HG03139 (cell line): ENCODE results near the gene NAPSA.

Source experiments
- ATAC-seq: cut with Tn5 transposase; IDR thresholded peaks from one replicate; pipeline ENCODE4 v1.9.1; 2021; ENCODE audit not compliant: unreplicated experiment

NAPSA gene

GRCh38 chr19:50320051-50320450 lies 45.4 kb downstream of the NAPSA start:
- ATAC-seq = no peak

DNA sequence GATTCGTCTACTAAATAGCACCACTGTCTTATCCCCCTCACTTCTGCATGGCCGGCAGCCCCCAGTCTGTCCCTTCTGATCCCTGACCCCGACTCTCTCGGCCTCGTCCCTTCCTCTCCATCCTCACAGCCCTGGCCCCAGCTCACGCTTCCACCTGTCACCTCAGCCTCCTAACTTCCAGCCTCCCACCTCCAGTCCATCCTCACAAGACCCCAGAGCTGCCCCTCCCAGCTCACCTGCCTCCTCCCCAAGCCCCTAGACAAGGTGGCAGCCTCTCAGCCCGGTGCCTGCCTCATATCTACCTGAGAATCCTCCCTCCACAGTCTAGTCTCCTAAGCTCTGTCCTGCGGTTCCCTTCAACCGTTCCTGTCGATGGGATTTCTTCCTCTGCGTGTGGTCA lies 46.3 kb downstream of the NAPSA start:
- no peak for ATAC-seq

GRCh38 chr19:50318438-50318837 lies 47.0 kb downstream of the NAPSA start:
- no peak for ATAC-seq

GRCh38 chr19:50317115-50317514 lies 48.3 kb downstream of the NAPSA start:
- ATAC-seq = no peak

GRCh38 chr19:50315773-50316448 lies 49.5 kb downstream of the NAPSA start:
- ATAC-seq = no peak

DNA sequence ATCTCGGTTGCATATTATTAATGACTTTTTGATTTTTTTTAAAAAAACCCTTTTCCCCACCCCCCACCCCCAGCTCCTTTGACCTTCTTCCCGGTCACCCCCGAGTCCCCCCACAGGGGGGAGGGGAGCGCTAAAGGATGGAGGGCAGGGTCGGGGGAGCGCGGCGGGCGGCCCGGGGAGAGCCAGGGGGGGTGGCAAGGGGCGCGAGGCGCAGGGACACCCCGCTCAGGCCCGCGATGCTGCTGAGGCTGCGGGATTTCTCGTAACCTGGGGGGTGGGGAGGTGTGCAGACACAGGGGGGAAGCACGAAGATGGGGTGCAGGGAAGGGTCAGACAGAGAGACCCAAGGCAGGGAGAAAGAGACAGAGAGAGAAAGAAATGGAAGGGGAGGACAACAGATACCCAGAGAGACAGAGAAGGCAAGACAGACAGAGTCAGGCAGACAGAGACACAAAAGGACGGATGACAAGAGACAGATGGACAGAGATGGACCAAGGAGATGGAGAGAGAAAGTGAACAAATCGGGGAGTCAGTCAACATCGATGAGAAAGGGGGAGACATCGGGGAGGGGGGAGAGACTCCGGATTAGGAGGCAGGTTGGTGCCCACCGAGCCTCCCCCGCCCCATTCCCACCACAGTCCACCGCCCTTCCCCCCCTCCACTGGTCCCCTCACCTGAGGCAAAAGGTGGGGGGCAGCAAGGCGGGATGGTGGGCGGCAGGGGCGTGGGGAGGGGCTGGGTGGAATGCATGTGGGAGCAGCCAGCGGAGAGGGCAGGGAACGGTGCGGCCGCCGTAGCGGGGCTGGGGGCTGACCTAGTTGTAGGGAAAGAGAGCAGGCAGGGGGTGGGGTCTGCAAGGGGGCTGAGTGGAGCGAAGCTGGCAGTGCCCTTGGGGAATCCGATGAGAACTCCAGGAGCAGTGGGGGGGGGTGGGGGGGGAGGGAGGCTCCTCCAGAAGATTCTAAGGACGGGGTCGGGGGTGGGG lies 50.4 kb downstream of the NAPSA start:
- no peak for ATAC-seq

DNA sequence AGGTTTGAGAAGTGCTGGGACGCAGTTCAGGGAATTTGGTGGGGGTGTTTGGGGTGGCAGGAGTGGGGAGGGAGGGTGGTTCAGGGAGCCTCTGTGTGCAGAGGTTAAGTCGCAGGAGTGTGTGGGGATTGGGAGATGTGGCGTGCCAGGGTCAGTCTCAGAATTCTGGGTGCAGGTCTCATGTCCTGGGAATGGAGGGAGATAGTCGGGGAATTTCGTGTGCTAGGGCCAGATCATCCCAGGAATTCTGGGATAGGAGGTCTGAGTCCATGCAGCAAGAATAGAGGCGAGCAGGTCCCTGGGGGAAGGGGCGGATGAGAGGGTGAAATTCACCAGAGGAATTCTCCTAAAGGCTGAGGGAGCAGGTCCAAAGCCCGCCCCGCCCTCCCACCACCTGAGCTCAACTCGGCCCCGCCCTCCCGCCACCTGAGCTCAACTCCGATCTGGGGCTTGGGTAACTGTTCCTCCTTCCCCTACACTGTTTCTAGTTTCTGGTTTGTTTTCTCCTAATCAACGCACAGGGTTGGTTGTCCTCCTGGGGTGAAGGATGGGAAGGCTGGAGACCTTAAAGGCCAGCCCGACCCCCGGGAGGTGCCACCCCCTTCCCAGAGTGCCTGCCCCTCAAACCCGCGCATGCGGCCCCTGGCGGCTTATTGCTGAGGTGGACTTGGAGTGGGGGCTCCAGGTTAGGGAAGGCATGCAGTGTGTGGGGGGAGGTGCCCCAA lies 51.5 kb downstream of the NAPSA start:
- no peak for ATAC-seq

- ATAC-seq = no peak
Measured at GRCh38 chr19:50312967-50313811, 52.2 kb downstream of the NAPSA start.

DNA sequence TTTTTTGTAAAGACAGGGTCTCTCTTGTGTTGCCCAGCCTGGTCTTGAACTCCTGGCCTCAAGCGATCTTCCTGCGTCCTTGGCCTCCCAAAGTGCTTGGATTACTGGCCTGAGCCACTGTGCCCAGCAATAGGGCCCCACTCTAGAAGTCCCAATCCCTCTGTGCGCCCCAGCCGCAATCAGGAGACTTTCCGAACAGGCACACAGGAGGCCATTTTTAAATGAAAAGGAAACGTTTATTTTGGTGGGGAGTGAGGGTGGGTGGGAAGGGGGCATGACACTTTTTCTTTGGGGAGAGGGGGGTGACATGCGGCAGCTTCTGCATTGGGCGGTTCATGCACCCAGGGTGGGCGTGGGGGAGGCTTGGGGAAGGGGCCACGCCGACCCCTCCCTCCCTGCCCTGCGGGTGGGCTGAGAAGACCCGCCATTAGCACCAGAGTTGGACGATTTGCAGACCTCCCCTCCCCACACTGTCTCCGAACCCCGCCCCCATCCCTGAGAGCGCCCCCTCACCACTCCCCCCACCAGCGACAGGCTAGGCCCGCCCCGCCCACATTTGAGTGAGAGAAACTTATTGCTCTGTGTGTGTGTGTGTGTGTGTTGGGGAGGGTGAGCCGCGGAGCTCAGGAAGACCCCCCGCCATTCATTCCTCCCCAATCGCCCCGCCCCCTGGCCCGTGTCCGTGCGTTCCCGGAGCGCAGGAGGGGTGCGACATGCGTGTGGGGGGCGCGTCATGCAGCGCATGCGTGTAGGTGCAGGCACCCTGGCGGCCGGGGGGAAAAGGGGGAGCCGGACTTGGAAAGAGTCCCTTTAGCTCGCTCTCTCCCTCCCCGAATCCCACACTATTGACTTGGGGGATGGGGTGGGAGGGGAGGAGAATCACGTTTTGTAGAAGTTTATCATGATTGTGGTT lies 53.5 kb downstream of the NAPSA start:
- no peak for ATAC-seq

DNA sequence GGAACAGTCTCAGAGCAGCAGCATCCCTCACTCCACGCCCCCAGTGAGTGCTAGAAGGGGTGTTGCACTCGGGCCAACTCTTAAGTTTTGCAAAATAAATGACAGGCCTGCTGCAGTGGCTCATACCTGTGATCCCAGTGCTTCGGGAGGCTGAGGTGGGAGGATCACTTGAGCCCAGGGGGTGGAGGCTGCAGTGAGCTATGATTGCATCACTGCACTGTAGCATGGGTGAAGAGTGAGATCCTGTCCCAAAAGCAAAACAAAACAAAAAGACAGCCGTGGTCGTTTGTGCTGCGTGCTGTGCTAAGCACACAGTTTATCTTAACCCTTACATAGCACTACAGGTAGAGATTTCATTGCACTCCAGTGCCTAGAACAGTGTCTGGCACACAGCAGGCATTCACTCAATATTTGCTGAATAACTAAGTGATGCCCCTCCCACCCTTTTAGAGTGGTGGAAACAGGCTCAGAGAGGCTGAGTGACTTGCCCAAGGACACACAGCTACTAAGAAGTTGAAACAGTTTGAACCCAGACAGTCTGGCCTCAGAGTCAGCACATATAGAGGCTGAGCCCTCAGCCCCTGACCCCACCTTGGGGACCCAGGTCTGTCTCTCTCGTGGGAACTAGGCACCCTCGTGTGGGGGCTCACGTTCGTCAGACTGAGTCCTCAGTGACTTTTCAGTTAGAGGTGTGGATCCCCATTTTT lies 54.5 kb downstream of the NAPSA start:
- ATAC-seq = no peak

- no peak for ATAC-seq
Measured at GRCh38 chr19:50309396-50310125, 55.9 kb downstream of the NAPSA start.

GRCh38 chr19:50308991-50309390 lies 56.4 kb downstream of the NAPSA start:
- ATAC-seq = no peak
